SH-SY5Y (cell line): Measurements from ENCODE around the gene ANTKMT.

Source experiments
- GATA2 ChIP-seq: IDR thresholded peaks from 2 replicates; pipeline ENCODE4 v1.6.1; 2011; ENCODE audit warnings: mild to moderate bottlenecking, low read depth, low read length
- GATA3 ChIP-seq: IDR thresholded peaks from 2 replicates; pipeline ENCODE4 v1.6.1; 2011; ENCODE audit warnings: low read depth, mild to moderate bottlenecking, low read length, moderate library complexity

The ANTKMT gene

GRCh38 chr16:732332-732731 is 11.4 kb downstream of the ANTKMT start:
- TF ChIP-seq GATA3 (no peak), GATA2 (no peak)

GRCh38 chr16:732936-733335 is 12.0 kb downstream of the ANTKMT start:
- TF ChIP-seq GATA2 (no peak), GATA3 (no peak)

GRCh38 chr16:733382-734207 is 12.6 kb downstream of the ANTKMT start:
- no peak for TF ChIP-seq GATA2
- TF ChIP-seq GATA3 = no peak

- no peak for TF ChIP-seq GATA2
- TF ChIP-seq GATA3 = no peak
Observed at GRCh38 chr16:734208-734980, 13.4 kb downstream of the ANTKMT start.

DNA sequence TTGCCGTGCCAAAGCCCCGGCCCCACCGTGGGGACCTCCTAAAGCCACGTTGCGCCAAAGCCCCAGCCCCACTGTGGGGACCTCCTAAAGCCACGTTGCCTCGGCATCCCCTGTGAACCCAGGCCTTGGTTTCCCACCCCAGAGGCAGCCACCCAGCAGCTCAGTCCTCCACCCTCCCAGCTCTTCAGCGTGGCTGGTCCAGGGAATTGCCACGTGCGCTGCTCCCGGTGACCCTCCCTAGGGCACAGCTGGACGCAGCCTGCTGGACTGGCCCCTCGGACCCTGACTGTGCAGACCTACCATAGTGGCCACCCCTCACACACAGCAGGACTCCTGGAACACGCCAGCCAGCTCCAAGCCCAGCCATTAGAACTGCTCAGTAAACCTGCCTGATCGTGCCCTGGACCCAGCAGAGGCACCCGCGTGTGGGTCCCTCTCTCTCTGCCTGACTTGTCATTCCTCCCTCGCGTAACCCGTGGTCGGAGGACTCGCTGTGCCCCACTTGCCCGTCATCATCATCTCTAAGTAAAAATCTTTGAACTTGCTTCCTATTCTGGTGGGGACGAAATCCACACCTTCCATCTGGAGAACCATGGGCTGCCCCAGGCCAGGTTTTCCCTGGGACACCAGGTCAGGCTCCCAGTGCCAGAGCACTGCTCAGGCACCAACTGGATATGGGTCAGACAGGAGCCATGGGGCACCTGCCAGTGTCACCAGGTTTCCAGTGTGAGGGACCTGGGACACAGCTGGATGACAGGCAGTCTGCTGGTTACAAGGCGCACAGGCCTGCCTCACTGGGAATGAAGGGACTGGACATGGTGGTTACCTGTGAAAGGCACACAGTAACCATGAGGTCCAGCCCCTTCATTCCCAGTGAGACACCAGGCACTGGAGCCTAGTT is 14.3 kb downstream of the ANTKMT start:
- TF ChIP-seq GATA3 (no peak), GATA2 (no peak)

DNA sequence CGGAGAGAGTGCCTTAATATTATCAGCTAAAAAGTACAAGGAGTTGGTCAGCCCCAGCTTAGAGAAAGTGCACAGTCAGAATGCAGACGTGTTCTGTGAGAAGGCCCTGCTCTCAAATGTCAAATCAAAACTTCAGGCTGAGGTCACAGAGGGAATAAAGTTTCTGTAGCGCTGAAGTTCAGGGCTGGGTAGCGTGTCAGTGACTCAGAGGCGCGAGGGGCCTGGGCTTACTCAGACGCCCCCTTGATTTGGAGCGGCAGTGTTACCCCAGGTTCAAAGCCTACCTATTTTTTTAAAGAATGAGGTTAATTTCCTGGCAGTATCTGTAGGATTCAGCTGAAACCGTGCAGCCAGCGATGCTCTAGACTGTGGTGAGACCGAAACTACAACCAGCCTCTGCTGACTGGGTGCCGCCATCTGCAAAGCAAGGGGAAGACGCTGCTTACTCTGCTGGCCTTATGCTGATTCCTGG is 15.1 kb downstream of the ANTKMT start:
- TF ChIP-seq GATA2 = no peak
- no peak for TF ChIP-seq GATA3

DNA sequence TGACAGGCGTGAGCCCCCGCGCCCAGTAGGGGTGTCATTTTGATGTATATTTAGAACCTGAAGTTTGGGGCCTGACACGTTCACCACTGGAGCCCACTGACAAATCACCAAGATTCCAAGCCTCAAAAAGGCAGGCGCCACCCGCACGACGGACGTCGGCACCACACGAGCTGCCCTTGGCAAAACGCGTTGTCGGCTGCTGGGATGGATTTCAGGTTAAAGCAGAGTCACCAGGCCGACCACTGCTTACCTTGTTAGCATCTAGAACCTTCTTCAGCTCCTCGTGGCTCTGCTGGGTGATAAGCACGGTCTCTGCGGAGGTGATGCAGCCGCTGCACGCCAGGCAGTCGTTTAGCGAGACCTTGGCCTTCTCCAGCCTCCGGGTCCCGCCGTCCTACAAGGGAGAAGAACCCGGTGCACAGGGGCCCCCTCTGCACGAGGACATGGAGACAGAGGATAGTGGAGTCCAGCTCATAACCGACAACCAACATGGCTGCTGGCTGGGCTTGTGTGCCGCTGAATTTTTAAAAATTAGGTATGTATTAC is 16.1 kb downstream of the ANTKMT start:
- TF ChIP-seq GATA3 = no peak
- no peak for TF ChIP-seq GATA2

DNA sequence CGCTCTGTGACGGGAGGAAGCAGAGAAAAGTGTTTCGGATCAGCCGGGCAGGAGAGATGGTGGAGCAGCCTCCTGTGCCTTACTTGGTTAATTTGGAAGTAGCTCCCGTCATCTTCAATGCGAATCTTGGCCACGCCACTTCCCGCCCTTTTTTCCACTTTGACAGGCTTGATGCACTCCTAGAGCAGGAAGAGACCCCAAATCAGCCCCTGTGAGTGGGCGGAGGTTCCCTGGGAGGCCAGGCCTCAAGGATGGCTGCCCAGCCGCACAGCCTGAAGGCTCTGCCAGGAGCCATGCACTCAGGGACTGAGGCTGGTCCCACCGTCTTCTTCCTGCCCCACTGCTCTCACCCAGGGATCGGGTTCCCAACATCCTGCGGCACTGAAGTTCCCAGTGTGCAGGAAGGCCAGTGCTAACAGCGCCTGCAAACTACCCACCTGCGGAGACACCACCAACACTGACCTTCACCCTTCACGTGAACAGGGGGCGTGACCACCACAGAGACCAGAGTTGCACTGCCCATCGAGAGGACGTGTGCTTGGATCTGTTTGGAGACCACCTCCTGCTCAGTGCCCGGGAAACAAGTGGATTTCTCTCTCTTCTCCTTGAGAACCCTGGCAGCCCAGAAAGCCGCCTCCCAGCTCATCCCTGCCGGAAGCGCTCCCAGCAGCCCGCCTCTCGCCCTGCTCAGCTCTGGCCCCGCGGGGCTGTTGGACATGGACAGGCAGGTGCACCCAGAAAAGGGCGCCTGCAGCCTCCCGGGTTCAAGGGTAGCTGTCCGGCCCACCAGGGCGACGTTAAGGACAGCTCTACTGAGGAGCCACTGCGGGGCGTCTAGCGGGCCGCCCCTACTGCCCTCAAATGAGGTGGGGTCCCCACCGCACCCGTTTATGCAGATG is 18.9 kb downstream of the ANTKMT start:
- TF ChIP-seq GATA3 (no peak), GATA2 (no peak)

- TF ChIP-seq GATA3 (no peak), GATA2 (no peak)
Observed at GRCh38 chr16:740459-740763, 19.5 kb downstream of the ANTKMT start.

DNA sequence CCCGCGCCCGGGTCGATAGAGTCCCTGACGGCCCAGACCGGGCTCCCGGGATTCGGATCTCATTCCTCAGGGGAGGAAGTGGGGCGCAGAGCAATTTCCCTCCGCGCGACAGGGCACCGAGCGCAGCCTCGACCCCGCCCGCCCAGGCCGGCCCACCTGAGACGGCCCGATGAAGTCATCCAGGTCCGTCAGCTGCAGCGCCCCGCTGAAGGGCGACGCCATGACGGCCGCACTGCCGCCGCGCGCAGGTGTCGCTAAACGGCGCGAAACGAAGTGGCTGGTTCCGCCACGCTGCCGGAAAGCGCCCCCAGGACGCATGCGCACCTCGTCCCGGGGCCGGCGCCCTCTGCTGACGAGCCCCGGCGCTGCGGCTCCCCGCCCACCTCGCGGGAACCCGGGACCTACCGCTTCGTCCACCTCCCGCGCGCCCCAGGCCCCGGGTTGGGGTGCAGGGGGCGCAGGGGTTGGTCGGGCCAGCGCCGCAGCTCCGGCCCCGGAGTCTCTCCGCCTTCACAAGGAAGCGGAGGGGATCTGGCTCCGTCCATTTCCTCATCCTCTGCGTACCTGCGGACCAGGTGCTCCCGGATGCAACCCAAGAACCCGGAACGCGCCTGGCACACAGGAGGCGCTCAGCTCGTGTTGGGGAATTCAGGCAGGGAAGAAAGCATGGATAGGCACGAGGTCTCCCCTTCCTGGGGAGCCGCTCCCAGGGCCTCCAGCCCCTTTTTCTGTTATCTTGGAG is 20.0 kb downstream of the ANTKMT start, which contains the start of gene CIAO3:
Gene CIAO3, minus strand, starts transcription at position 234 of the 742 bp plus-strand sequence. Its CDS starts 12 bp downstream, at position 222.
- TF ChIP-seq GATA3 = no peak
- no peak for TF ChIP-seq GATA2

DNA sequence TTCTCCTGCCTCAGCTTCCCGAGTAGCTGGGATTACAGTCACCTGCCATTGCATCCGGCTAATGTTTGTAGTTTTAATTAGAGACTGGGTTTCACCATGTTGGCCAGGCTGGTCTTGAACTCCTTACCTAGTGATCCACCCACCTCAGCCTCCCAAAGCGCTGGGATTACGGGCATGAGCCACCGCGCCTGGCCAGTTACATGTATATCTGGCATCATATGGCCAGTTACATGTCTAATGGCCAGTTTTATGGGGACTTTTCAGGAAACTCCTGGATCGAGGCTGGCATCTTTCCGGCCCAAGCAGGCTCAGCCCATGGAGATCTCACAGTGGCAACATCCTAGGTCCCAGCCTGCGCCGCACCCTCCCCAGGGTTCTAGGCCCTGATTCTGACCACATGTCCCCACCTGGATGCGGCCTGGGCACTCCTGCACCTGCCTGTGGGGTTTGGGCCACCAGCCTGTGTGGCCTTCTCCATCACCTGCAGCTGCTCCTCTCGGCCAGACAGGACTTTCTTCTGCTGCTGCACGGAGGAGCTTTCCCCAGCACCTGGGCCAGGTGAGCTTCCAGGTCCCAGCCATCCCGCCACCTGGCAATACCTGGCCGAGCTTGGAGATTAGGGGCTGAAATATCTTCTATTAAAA is 21.2 kb downstream of the ANTKMT start:
- TF ChIP-seq GATA2 = no peak
- TF ChIP-seq GATA3 = no peak

DNA sequence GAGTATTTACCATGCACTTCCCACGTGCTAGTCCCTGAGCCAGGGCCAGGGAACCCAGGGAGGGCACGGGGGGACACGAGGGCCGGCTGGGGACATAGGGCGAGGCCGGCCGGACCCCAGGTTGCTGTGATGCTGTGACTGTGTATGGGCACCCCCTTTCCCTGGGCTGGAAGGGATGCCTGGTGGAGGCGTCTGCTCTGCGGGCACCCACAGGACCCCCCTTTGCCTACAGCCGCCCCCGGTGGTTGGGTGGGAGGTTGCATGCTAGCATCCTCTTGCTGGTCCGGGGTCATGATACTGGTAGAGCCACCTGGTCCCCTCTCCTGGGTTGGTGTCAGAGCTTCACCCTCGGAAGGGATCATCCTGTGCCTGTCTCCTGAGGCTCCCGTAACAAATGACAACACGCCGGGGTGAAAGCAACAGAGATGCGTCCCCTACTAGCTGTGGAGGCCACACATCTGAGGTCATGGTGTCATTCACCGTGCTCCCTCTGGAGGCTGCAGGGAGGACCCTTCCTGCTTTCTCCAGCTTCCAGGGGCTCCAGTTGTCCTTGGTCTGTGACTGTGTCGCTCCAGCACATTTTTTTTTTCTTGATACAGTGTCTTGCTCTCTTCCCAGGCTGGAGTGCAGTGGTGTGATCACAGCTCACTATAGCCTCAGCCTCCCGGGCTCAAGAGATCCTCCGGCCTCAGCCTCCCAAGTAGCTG is 23.0 kb downstream of the ANTKMT start:
- no peak for TF ChIP-seq GATA3
- TF ChIP-seq GATA2 = no peak
